IMR-90 (cell line): ENCODE data around the gene VAMP8. TPM values are rescaled to one million over a fixed set of nuclear protein-coding genes. Genes with fewer than 3 reads are reported as not detected.

ENCODE experiments used
- ATAC-seq: fragments of 200-7000 bp; cut with Tn5 transposase; 2 replicates; pipeline ENCODE4 v1.9.1; 2020; ENCODE audit warnings: low read depth, mild to moderate bottlenecking, moderate library complexity
- BruUV-seq: library from RNA; stranded (reverse); fragments of 400-500 nt; replicated peaks from 2 replicates; lab custom pipeline; 2021; lab: Mats Ljungman, UMichigan
- CTCF ChIA-PET: fragments of 300-600 bp; formaldehyde crosslinking; extraction: SDS; loops from one replicate; lab custom pipeline; 2021; ENCODE audit warnings: antibody characterized with exemption; lab: Yijun Ruan, JAX
- POLR2A ChIA-PET: fragments of 300-600 bp; sonication (Branson Sonifier 250); formaldehyde crosslinking; loops from one replicate; lab custom pipeline; 2022; ENCODE audit warnings: antibody characterized with exemption; ENCODE audit not compliant: unreplicated experiment; lab: Charles Lee
- DNase-seq: peaks from one replicate; pipeline ENCODE4 v3.0.0; 2013
- H2AFZ ChIP-seq: replicated peaks from 2 replicates; pipeline ENCODE3; 2013; ENCODE audit warnings: low read length, mild to moderate bottlenecking; ENCODE audit not compliant: poor library complexity
- H2AK5ac ChIP-seq: 2 replicates; pipeline ENCODE4 v1.6.1; 2013; ENCODE audit warnings: low read depth, low read length, inconsistent platforms
- H2AK9ac ChIP-seq: replicated peaks from 2 replicates; pipeline ENCODE3; 2013; ENCODE audit warnings: mild to moderate bottlenecking, low read depth, low read length, moderate library complexity; ENCODE audit not compliant: poor library complexity
- H2BK120ac ChIP-seq: 2 replicates; pipeline ENCODE4 v1.6.1; 2013; ENCODE audit warnings: low read depth, low read length, inconsistent platforms
- H2BK15ac ChIP-seq: 3 replicates; pipeline ENCODE4 v1.6.1; 2013; ENCODE audit warnings: low read depth, low read length, inconsistent platforms
- H2BK20ac ChIP-seq: 2 replicates; pipeline ENCODE4 v1.6.1; 2013; ENCODE audit warnings: low read depth, mild to moderate bottlenecking, inconsistent platforms, low read length, moderate library complexity
- H2BK5ac ChIP-seq: 2 replicates; pipeline ENCODE4 v1.6.1; 2013; ENCODE audit warnings: mild to moderate bottlenecking, low read depth, low read length, inconsistent platforms; ENCODE audit not compliant: poor library complexity, severe bottlenecking
- H3K14ac ChIP-seq: replicated peaks from 2 replicates; pipeline ENCODE4 v1.6.1; 2013; ENCODE audit warnings: low read depth, low read length, inconsistent platforms
- H3K18ac ChIP-seq: 2 replicates; pipeline ENCODE4 v1.6.1; 2013; ENCODE audit warnings: low read depth, low read length, control low read depth
- H3K23ac ChIP-seq: 2 replicates; pipeline ENCODE4 v1.6.1; 2013; ENCODE audit warnings: low read depth, low read length, inconsistent platforms
- H3K27ac ChIP-seq: 2 replicates; pipeline ENCODE4 v1.5.1; 2013; ENCODE audit warnings: mild to moderate bottlenecking, control low read depth, low read length; ENCODE audit not compliant: insufficient read depth
- H3K27me3 ChIP-seq: 2 replicates; pipeline ENCODE4 v1.6.1; 2013; ENCODE audit warnings: low read length; ENCODE audit not compliant: control insufficient read depth, insufficient read depth
- H3K36me3 ChIP-seq: 2 replicates; pipeline ENCODE4 v1.6.1; 2013; ENCODE audit warnings: low read length, mixed read lengths; ENCODE audit not compliant: control insufficient read depth, insufficient read depth
- H3K4ac ChIP-seq: 2 replicates; pipeline ENCODE4 v1.6.1; 2013; ENCODE audit warnings: low read depth, low read length, inconsistent platforms
- H3K4me1 ChIP-seq: 2 replicates; pipeline ENCODE4 v1.6.1; 2013; ENCODE audit warnings: low read length, mixed read lengths; ENCODE audit not compliant: control insufficient read depth, insufficient read depth
- H3K4me2 ChIP-seq: 2 replicates; pipeline ENCODE4 v1.6.1; 2013; ENCODE audit warnings: low read depth, mild to moderate bottlenecking, control low read depth, low read length, moderate library complexity
- H3K4me3 ChIP-seq: 2 replicates; pipeline ENCODE4 v1.5.1; 2013; ENCODE audit warnings: low read depth, mild to moderate bottlenecking, control low read depth, low read length, moderate library complexity; ENCODE audit not compliant: insufficient read depth
- H3K56ac ChIP-seq: 2 replicates; pipeline ENCODE4 v1.6.1; 2013; ENCODE audit warnings: low read length, inconsistent platforms; ENCODE audit not compliant: insufficient read depth; ENCODE audit errors: extremely low read depth
- H3K79me1 ChIP-seq, 2 experiments: 2 replicates each; pipeline ENCODE4 v1.6.1; 2013; ENCODE audit warnings: low read length in 2 of 2, inconsistent platforms in 1 of 2, low read depth in 1 of 2
- H3K9ac ChIP-seq: 2 replicates; pipeline ENCODE4 v1.6.1; 2013; ENCODE audit warnings: low read depth, low read length, control low read depth
- H3K9me1 ChIP-seq: 2 replicates; pipeline ENCODE4 v1.6.1; 2013; ENCODE audit warnings: low read length, inconsistent platforms; ENCODE audit not compliant: insufficient read depth
- H3K9me3 ChIP-seq: 2 replicates; pipeline ENCODE4 v1.6.1; 2013; ENCODE audit warnings: low read length; ENCODE audit not compliant: control insufficient read depth, insufficient read depth
- H4K20me1 ChIP-seq: 2 replicates; pipeline ENCODE4 v1.6.1; 2013; ENCODE audit warnings: low read length, inconsistent platforms; ENCODE audit not compliant: insufficient read depth
- H4K5ac ChIP-seq: 2 replicates; pipeline ENCODE4 v1.6.1; 2013; ENCODE audit warnings: mild to moderate bottlenecking, low read depth, low read length, control low read depth
- H4K8ac ChIP-seq, 2 experiments: 2 replicates each; pipeline ENCODE4 v1.6.1; 2013; ENCODE audit warnings: low read depth in 2 of 2, low read length in 2 of 2, control low read depth in 1 of 2, inconsistent platforms in 1 of 2
- H4K91ac ChIP-seq: 2 replicates; pipeline ENCODE4 v1.6.1; 2013; ENCODE audit warnings: low read depth, low read length, inconsistent platforms; ENCODE audit not compliant: insufficient read depth
- BHLHE40 ChIP-seq: fragments of 150-350 bp; IDR thresholded peaks from 2 replicates; pipeline ENCODE4 v1.6.1; 2016; ENCODE audit warnings: mild to moderate bottlenecking, low read depth, low read length
- CEBPB ChIP-seq: IDR thresholded peaks from 2 replicates; pipeline ENCODE4 v1.6.1; 2012; ENCODE audit warnings: low read depth, low read length, improper control_type of control experiment
- FOS ChIP-seq: fragments of 150-350 bp; IDR thresholded peaks from 2 replicates; pipeline ENCODE4 v1.6.1; 2016; ENCODE audit warnings: low read depth, low read length
- MAFK ChIP-seq: IDR thresholded peaks from 2 replicates; pipeline ENCODE4 v1.6.1; 2012; ENCODE audit warnings: low read depth, low read length, improper control_type of control experiment
- MAZ ChIP-seq: IDR thresholded peaks from 2 replicates; pipeline ENCODE4 v1.6.1; 2012; ENCODE audit warnings: low read depth, mild to moderate bottlenecking, low read length, improper control_type of control experiment, moderate library complexity, borderline replicate concordance
- MXI1 ChIP-seq: IDR thresholded peaks from 2 replicates; pipeline ENCODE4 v1.6.1; 2012; ENCODE audit warnings: low read depth, mild to moderate bottlenecking, low read length, moderate library complexity, borderline replicate concordance
- POLR2A ChIP-seq: IDR thresholded peaks from 2 replicates; pipeline ENCODE4 v1.6.1; 2012; ENCODE audit warnings: mild to moderate bottlenecking, low read depth, low read length
- RAD21 ChIP-seq: IDR thresholded peaks from 2 replicates; pipeline ENCODE4 v1.6.1; 2012; ENCODE audit warnings: low read length, improper control_type of control experiment
- WGBS, 2 experiments: methylation state at CpG; one replicate each; pipeline versions ENCODE4 v1.1.5 to v1.1.7; 2013; ENCODE audit warnings: missing lambda C conversion rate in 2 of 2; ENCODE audit not compliant: insufficient read length in 1 of 2; ENCODE audit errors: extremely low coverage in 2 of 2; 5-methylcytosine and 5-hydroxymethylcytosine counted together
- dilution Hi-C: fragments of 300-500 bp; cut with HindIII; formaldehyde crosslinking; loops from one replicate; pipeline ENCODE4 v1.14.3; 2018; ENCODE audit warnings: low sequenced_read_pairs; ENCODE audit not compliant: unreplicated experiment
- in situ Hi-C: fragments of 300-500 bp; cut with MboI; formaldehyde crosslinking; loops from 3 replicates; pipeline ENCODE4 v1.14.3; 2019; ENCODE audit warnings: low sequenced_read_pairs, inconsistent platforms, mixed read lengths
- intact Hi-C: fragments of 100-400 bp; cut with micrococcal nuclease; formaldehyde crosslinking; loops from 2 replicates; pipeline ENCODE4 v1.10.0; 2022
- polyA plus RNA-seq, 3 experiments: library from polyadenylated mRNA; depleted of rRNA; stranded (reverse); fragments of >200 nt; gene quantifications; 2 replicates each; pipeline ENCODE4 v1.2.3, GENCODE V29; 2012; ENCODE audit warnings: low replicate concordance in 1 of 3
- total RNA-seq: library from RNA; depleted of rRNA; stranded (reverse); fragments of >200 nt; gene quantifications from 2 replicates; pipeline ENCODE4 v1.2.3, GENCODE V29; 2012
- TF ChIP-seq, protein P1 (sequence below): fragments of 150-350 bp; IDR thresholded peaks from 2 replicates; pipeline ENCODE4 v1.6.1; 2017; ENCODE audit warnings: mild to moderate bottlenecking, antibody characterized with exemption, low read length, low read depth

VAMP8 gene
- total and polyA plus RNA-seq, 2 of the 4 experiments (the other 2 are of a cell fraction): 0.90 to 1.9 TPM

DNA sequence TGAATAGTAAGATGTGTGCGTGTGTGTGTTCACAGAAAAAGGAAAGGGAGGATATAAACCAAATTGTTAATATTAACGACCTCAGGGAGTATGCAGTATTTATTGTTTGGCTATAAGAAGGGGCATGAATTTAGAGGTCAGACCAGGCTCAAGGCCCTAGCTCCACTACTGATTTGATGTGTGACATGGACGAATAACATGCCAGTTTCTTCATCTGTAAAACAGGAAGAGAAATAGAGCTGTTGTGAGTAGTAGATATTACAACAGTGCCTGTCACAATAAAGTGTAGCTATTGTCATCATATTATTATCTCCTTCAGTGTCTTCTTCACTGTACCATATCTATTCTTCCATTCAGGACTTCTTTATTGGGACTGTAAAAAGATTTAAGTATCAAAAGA lies 42.5 kb upstream of the VAMP8 start:
- in situ Hi-C loops (no loop called here), dilution Hi-C loops (no loop called here), intact Hi-C loops (loop anchor here (5.0 to 10.0 kb wide), 2 partner anchors 38 to 470 kb away; no protein-coding TSS in a partner anchor)
- Histone ChIP-seq H3K9me3 (no peaks in the 10 kb centered on the region), H3K18ac (no peak overlapping the region), H4K91ac (no peak overlapping the region), H3K56ac (no peak overlapping the region), H3K4me1 (peaks cover 5% of the 10 kb centered on the region), H3K4me2 (no peak overlapping the region), H3K79me1 (peaks cover 13 to 22% of the 10 kb centered on the region in 2 experiments), H3K27ac (no peak overlapping the region), H2BK15ac (no peak overlapping the region), H3K9ac (no peak overlapping the region), H3K23ac (no peak overlapping the region), H3K14ac (no peak overlapping the region), H3K4ac (no peak overlapping the region), H2BK120ac (no peak overlapping the region), H2AFZ (no peak overlapping the region), H2AK5ac (0 out of 2 replicates have a peak overlapping the region, but pooled peaks have one; percentile 56), H3K27me3 (no peaks in the 10 kb centered on the region; the same call in 1 of the 2 replicates), H4K5ac (no peak overlapping the region), H4K20me1 (peaks cover 9% of the 10 kb centered on the region), H2AK9ac (no peak overlapping the region), H2BK5ac (no peak overlapping the region), H3K36me3 (no peaks in the 10 kb centered on the region; the same call in 1 of the 2 replicates), H3K9me1 (peaks cover 2% of the 10 kb centered on the region; the same call in 1 of the 2 replicates), H3K4me3 (no peak overlapping the region), H4K8ac (no peak overlapping the region), H2BK20ac (no peak overlapping the region)
- no TSS peak for BruUV-seq
- CTCF ChIA-PET: no interaction called here
- POLR2A ChIA-PET: no interaction called here
- 86% methylated on average over 2 of the region's 3 CpGs; no CpG with 5 or more reads in 1 of the 2 experiments for WGBS, 2 experiments
- TF ChIP-seq POLR2A (no peak), BHLHE40 (no peak), RAD21 (no peak), FOS (no peak), MAZ (no peak), MXI1 (no peak), MAFK (no peak), CEBPB (no peak)
- TF ChIP-seq, protein P1, sequence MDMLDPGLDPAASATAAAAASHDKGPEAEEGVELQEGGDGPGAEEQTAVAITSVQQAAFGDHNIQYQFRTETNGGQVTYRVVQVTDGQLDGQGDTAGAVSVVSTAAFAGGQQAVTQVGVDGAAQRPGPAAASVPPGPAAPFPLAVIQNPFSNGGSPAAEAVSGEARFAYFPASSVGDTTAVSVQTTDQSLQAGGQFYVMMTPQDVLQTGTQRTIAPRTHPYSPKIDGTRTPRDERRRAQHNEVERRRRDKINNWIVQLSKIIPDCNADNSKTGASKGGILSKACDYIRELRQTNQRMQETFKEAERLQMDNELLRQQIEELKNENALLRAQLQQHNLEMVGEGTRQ: no peak
- DNase-seq: no peak
- no peak for ATAC-seq
